ENCODE results near the gene SOX12. TPM values are rescaled to one million over a fixed set of nuclear protein-coding genes. Genes with fewer than 3 reads are reported as not detected.

Gene SOX12
- polyA plus RNA-seq, 3 donors = 0.03 to 0.51 (median 0.12) TPM

DNA sequence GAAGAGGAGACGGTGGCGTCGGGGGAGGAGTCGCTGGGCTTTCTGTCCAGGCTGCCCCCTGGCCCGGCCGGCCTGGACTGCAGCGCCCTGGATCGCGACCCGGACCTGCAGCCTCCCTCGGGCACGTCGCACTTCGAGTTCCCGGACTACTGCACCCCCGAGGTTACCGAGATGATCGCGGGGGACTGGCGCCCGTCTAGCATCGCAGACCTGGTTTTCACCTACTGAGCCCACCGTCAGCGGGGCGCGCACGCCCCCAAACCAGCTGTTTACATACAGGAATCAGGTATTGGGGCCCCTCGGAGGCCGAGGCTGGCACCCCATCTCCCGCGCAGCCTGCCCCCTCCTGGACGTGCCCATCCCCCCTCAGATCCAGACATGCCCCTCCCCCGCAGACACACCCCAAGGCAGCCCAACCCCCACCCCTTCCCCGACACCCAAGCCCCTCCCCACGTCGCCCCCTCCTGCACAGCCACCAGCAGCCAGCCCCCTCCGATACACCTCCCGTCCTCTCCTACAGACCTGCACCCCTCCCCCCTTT lies 1.4 kb downstream of the SOX12 start:
- no peaks in the 10 kb centered on the region for H3K36me3 Mint-ChIP-seq
- TF ChIP-seq, protein P1, sequence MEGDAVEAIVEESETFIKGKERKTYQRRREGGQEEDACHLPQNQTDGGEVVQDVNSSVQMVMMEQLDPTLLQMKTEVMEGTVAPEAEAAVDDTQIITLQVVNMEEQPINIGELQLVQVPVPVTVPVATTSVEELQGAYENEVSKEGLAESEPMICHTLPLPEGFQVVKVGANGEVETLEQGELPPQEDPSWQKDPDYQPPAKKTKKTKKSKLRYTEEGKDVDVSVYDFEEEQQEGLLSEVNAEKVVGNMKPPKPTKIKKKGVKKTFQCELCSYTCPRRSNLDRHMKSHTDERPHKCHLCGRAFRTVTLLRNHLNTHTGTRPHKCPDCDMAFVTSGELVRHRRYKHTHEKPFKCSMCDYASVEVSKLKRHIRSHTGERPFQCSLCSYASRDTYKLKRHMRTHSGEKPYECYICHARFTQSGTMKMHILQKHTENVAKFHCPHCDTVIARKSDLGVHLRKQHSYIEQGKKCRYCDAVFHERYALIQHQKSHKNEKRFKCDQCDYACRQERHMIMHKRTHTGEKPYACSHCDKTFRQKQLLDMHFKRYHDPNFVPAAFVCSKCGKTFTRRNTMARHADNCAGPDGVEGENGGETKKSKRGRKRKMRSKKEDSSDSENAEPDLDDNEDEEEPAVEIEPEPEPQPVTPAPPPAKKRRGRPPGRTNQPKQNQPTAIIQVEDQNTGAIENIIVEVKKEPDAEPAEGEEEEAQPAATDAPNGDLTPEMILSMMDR (IDR thresholded peaks at IDR 0.05) = no peak
- Histone ChIP-seq H3K27me3 (ENCODE audit: control insufficient read depth in 2 of 2, insufficient read depth in 2 of 2, low read length in 2 of 2) (peaks cover 4 to 13% of the 10 kb centered on the region in 2 donors), H3K9me3 (replicated peaks in 1 of 2; ENCODE audit: control insufficient read depth in 1 of 2, insufficient read depth in 1 of 2, low read length in 2 of 2) (no peaks in the 10 kb centered on the region), H3K27ac (ENCODE audit: low read depth in 1 of 2, low read length in 2 of 2) (no peak overlapping the region), H2AFZ (ENCODE audit: insufficient read depth, low read depth, low read length, poor library complexity, severe bottlenecking) (peak overlapping the region; percentile 83), H3K36me3 (replicated peaks in 1 of 2; ENCODE audit: control insufficient read depth in 1 of 2, insufficient read depth in 2 of 2, low read length in 2 of 2) (no peaks in the 10 kb centered on the region), H3K4me1 (ENCODE audit: control insufficient read depth in 1 of 2, insufficient read depth in 2 of 2, low read length in 2 of 2) (peaks cover 41 to 49% of the 10 kb centered on the region in 2 donors), H3K9ac (ENCODE audit: insufficient read depth, low read length, poor library complexity, severe bottlenecking) (peak overlapping the region; percentile 15), H3K79me2 (ENCODE audit: insufficient read depth, low read length) (no peaks in the 10 kb centered on the region), H3K4me3 (replicated peaks in 1 of 3; ENCODE audit: low read depth in 2 of 3, low read length in 3 of 3) (peak overlapping the region; percentile 21 to 90 (median 55)), H4K20me1 (ENCODE audit: insufficient read depth, low read length) (no peaks in the 10 kb centered on the region), H3K4me2 (replicated peaks; ENCODE audit: extremely low read depth, low read length, poor library complexity, severe bottlenecking) (peak overlapping the region; percentile 100)
- intact Hi-C loops (cut with micrococcal nuclease) = no loop called here
- H3K4me1 Mint-ChIP-seq = peaks cover 43% of the 10 kb centered on the region
- H3K27ac Mint-ChIP-seq = no peak overlapping the region
- under 1% methylated on average over 34 of the region's 38 CpGs for WGBS (ENCODE audit: insufficient coverage)
- H3K4me3 Mint-ChIP-seq = peak overlapping the region; percentile 83 to 84
- DNase-seq = peak in 1 of 3 donors; percentile 16
- H3K27me3 Mint-ChIP-seq (ENCODE audit: low read depth in 3 of 3) = peaks cover 8 to 25% (median 18%) of the 10 kb centered on the region in 3 donors
- H3K9me3 Mint-ChIP-seq = peaks cover 0 to 6% (median 0%) of the 10 kb centered on the region in 7 donors

DNA sequence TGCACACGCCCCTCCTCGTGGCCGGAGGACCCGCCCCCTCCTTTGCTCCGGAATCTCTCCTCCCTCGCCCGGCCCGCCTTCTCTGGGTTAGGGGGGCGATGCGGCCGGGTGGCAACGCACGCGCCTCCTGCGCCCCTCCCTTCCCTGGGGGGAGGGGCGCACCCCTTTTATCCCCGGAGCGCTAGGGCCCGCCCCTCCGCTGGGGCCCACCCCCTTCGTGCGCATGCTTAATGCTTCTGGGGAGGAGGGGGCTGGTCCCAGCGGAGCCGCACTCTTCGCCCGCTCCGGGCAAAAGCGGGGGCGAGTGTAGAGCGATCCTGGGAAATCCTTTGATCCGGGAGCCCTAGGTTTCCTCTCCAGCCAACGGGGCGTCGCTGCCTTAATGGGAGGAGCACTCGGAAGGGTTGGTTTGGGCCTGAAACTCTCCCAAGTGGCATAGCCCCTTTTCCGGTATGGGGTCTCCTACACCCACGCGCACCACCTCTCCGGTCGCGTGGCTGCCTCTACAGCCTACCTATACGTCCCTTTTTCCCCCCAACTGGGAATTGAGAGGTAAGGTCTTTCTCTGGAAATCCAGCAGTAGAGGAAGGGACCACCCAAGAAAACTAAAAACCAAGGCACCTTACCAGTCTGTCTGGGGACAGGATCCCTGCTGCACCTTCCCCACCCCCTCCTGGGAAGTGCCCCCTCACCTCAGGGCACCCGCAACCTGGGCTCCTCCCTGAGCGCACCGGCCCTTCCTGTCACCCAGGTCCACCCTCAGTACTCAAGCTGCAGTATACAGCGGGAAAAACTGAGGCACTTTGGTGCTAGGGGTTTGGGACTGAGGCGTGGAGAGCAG lies 2.1 kb downstream of the SOX12 start:
- Histone ChIP-seq H3K36me3 (replicated peaks in 1 of 2; ENCODE audit: control insufficient read depth in 1 of 2, insufficient read depth in 2 of 2, low read length in 2 of 2) (no peaks in the 10 kb centered on the region), H3K9me3 (replicated peaks in 1 of 2; ENCODE audit: control insufficient read depth in 1 of 2, insufficient read depth in 1 of 2, low read length in 2 of 2) (no peaks in the 10 kb centered on the region), H3K4me3 (replicated peaks in 1 of 3; ENCODE audit: low read depth in 2 of 3, low read length in 3 of 3) (peak overlapping the region; percentile 21 to 90 (median 55)), H3K9ac (ENCODE audit: insufficient read depth, low read length, poor library complexity, severe bottlenecking) (peak overlapping the region; percentile 15), H4K20me1 (ENCODE audit: insufficient read depth, low read length) (no peaks in the 10 kb centered on the region), H3K27me3 (ENCODE audit: control insufficient read depth in 2 of 2, insufficient read depth in 2 of 2, low read length in 2 of 2) (peaks cover 4 to 13% of the 10 kb centered on the region in 2 donors), H3K79me2 (ENCODE audit: insufficient read depth, low read length) (no peaks in the 10 kb centered on the region), H3K27ac (ENCODE audit: low read depth in 1 of 2, low read length in 2 of 2) (no peak overlapping the region), H3K4me2 (replicated peaks; ENCODE audit: extremely low read depth, low read length, poor library complexity, severe bottlenecking) (peak overlapping the region; percentile 100), H2AFZ (ENCODE audit: insufficient read depth, low read depth, low read length, poor library complexity, severe bottlenecking) (peak overlapping the region; percentile 70), H3K4me1 (ENCODE audit: control insufficient read depth in 1 of 2, insufficient read depth in 2 of 2, low read length in 2 of 2) (peaks cover 41 to 49% of the 10 kb centered on the region in 2 donors)
- Mint-ChIP-seq H3K27ac (peak overlapping the region in 1 of 7 donors; percentile 9), H3K4me1 (peaks cover 44% of the 10 kb centered on the region), H3K27me3 (ENCODE audit: low read depth in 3 of 3) (peaks cover 7 to 25% (median 18%) of the 10 kb centered on the region in 3 donors), H3K4me3 (peak overlapping the region; percentile 60 to 84), H3K9me3 (peaks cover 0 to 6% (median 0%) of the 10 kb centered on the region in 7 donors), H3K36me3 (no peaks in the 10 kb centered on the region)
- 13% methylated on average over 12 of the region's 47 CpGs for WGBS (ENCODE audit: insufficient coverage)
- DNase-seq = no peak
- TF ChIP-seq, protein P1 (IDR thresholded peaks at IDR 0.05) = no peak
- intact Hi-C loops (cut with micrococcal nuclease) = no loop called here
